ENCODE results near the gene CLPSL2. TPM values are rescaled to one million over a fixed set of nuclear protein-coding genes. Genes with fewer than 3 reads are reported as not detected.

The CLPSL2 gene
- total and polyA plus RNA-seq, 2 donors (not counting 1 experiment from before 2014, with no cell fraction given) = not detected

GRCh38 chr6:35817515-35817914, 41.1 kb downstream of the CLPSL2 start:
- TF ChIP-seq, protein P1, sequence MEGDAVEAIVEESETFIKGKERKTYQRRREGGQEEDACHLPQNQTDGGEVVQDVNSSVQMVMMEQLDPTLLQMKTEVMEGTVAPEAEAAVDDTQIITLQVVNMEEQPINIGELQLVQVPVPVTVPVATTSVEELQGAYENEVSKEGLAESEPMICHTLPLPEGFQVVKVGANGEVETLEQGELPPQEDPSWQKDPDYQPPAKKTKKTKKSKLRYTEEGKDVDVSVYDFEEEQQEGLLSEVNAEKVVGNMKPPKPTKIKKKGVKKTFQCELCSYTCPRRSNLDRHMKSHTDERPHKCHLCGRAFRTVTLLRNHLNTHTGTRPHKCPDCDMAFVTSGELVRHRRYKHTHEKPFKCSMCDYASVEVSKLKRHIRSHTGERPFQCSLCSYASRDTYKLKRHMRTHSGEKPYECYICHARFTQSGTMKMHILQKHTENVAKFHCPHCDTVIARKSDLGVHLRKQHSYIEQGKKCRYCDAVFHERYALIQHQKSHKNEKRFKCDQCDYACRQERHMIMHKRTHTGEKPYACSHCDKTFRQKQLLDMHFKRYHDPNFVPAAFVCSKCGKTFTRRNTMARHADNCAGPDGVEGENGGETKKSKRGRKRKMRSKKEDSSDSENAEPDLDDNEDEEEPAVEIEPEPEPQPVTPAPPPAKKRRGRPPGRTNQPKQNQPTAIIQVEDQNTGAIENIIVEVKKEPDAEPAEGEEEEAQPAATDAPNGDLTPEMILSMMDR (IDR thresholded peaks at IDR 0.05) = no peak
- no peak for TF ChIP-seq EZH2 (IDR thresholded peaks at IDR 0.05; ENCODE audit: borderline replicate concordance, insufficient read depth, low read depth, low read length, poor library complexity, severe bottlenecking)
- ATAC-seq (ENCODE audit: low read depth) (no peak), DNase-seq (no peak)
- CTCF ChIA-PET = no interaction called here
- POLR2A ChIA-PET = no interaction called here
- H3K4me1 ChIP-seq (ENCODE audit: control insufficient read depth in 2 of 2, insufficient read depth in 2 of 2, low read length in 2 of 2) = no peaks in the 10 kb centered on the region
- no peaks in the 10 kb centered on the region for H3K79me2 ChIP-seq (ENCODE audit: control insufficient read depth, insufficient read depth, low read length)
- no peaks in the 10 kb centered on the region for H3K36me3 ChIP-seq (replicated peaks in 1 of 2; ENCODE audit: control extremely low read depth in 1 of 2, control insufficient read depth in 1 of 2, extremely low read depth in 1 of 2, insufficient read depth in 2 of 2, low read length in 1 of 2)
- Mint-ChIP-seq H3K27me3 (peaks cover 4% of the 10 kb centered on the region), H3K27ac (no peak overlapping the region), H3K4me1 (peaks cover 4% of the 10 kb centered on the region), H3K4me3 (no peak overlapping the region), H3K9me3 (ENCODE audit: insufficient read depth) (peaks cover 2% of the 10 kb centered on the region)
- no peak overlapping the region for H2AFZ ChIP-seq (ENCODE audit: insufficient read depth, low read depth, low read length, poor library complexity, severe bottlenecking)
- no peak overlapping the region for H3K4me3 ChIP-seq (ENCODE audit: control extremely low read depth in 1 of 5, extremely low read depth in 1 of 5, insufficient read depth in 1 of 5, low read depth in 2 of 5, low read length in 4 of 5)
- intact Hi-C loops (cut with micrococcal nuclease) = no loop called here
- no peak overlapping the region for H3K9ac ChIP-seq (ENCODE audit: low read length)
- H4K20me1 ChIP-seq (ENCODE audit: control insufficient read depth, insufficient read depth, low read length, poor library complexity, severe bottlenecking) = no peaks in the 10 kb centered on the region
- peaks cover 0 to 13% (median 0%) of the 10 kb centered on the region in 4 experiments for H3K27me3 ChIP-seq (replicated peaks in 1 of 4; ENCODE audit: control extremely low read depth in 1 of 4, control insufficient read depth in 3 of 4, insufficient read depth in 4 of 4, low read length in 3 of 4)
- peaks cover 0 to 20% (median 6%) of the 10 kb centered on the region in 3 donors for H3K9me3 ChIP-seq (ENCODE audit: control extremely low read depth in 1 of 3, control insufficient read depth in 2 of 3, insufficient read depth in 1 of 3, low read length in 2 of 3)
- no peak overlapping the region for H3K4me2 ChIP-seq (replicated peaks; ENCODE audit: low read depth, low read length, poor library complexity, severe bottlenecking)
- H3K27ac ChIP-seq (ENCODE audit: low read length in 2 of 2) = no peak overlapping the region

- Histone ChIP-seq H3K9ac (ENCODE audit: low read length) (no peak overlapping the region), H3K4me1 (ENCODE audit: control insufficient read depth in 2 of 2, insufficient read depth in 2 of 2, low read length in 2 of 2) (no peaks in the 10 kb centered on the region), H3K4me3 (ENCODE audit: control extremely low read depth in 1 of 5, extremely low read depth in 1 of 5, insufficient read depth in 1 of 5, low read depth in 2 of 5, low read length in 4 of 5) (no peak overlapping the region), H3K36me3 (replicated peaks in 1 of 2; ENCODE audit: control extremely low read depth in 1 of 2, control insufficient read depth in 1 of 2, extremely low read depth in 1 of 2, insufficient read depth in 2 of 2, low read length in 1 of 2) (no peaks in the 10 kb centered on the region), H2AFZ (ENCODE audit: insufficient read depth, low read depth, low read length, poor library complexity, severe bottlenecking) (no peak overlapping the region), H3K9me3 (ENCODE audit: control extremely low read depth in 1 of 3, control insufficient read depth in 2 of 3, insufficient read depth in 1 of 3, low read length in 2 of 3) (peaks cover 0 to 2% (median 0%) of the 10 kb centered on the region in 3 donors), H3K4me2 (replicated peaks; ENCODE audit: low read depth, low read length, poor library complexity, severe bottlenecking) (no peak overlapping the region), H4K20me1 (ENCODE audit: control insufficient read depth, insufficient read depth, low read length, poor library complexity, severe bottlenecking) (no peaks in the 10 kb centered on the region), H3K27ac (ENCODE audit: low read length in 2 of 2) (no peak overlapping the region), H3K79me2 (ENCODE audit: control insufficient read depth, insufficient read depth, low read length) (no peaks in the 10 kb centered on the region), H3K27me3 (replicated peaks in 1 of 4; ENCODE audit: control extremely low read depth in 1 of 4, control insufficient read depth in 3 of 4, insufficient read depth in 4 of 4, low read length in 3 of 4) (no peaks in the 10 kb centered on the region)
- intact Hi-C loops (cut with micrococcal nuclease) = no loop called here
- H3K4me3 Mint-ChIP-seq = no peak overlapping the region
- ATAC-seq (ENCODE audit: low read depth) (no peak), DNase-seq (no peak)
- H3K4me1 Mint-ChIP-seq = peaks cover 8% of the 10 kb centered on the region
- no peak overlapping the region for H3K27ac Mint-ChIP-seq
- no peaks in the 10 kb centered on the region for H3K9me3 Mint-ChIP-seq (ENCODE audit: insufficient read depth)
- ChIA-PET POLR2A (no interaction called here), CTCF (interaction anchor here (0.7 kb wide), 1 partner anchor 583 kb away, joined by 4 read pairs; no protein-coding TSS in a partner anchor)
- TF ChIP-seq, protein P1 (IDR thresholded peaks at IDR 0.05) = no peak
- TF ChIP-seq EZH2 (IDR thresholded peaks at IDR 0.05; ENCODE audit: borderline replicate concordance, insufficient read depth, low read depth, low read length, poor library complexity, severe bottlenecking) = no peak
- no CpG with 5 or more reads among the region's 2 CpGs for WGBS (ENCODE audit: insufficient coverage)
- peaks cover 12% of the 10 kb centered on the region for H3K27me3 Mint-ChIP-seq
These were observed 47.2 kb downstream of the CLPSL2 start for GRCh38 chr6:35823601-35824000.
